Measurements from ENCODE around the gene DCN. TPM values are rescaled to one million over a fixed set of nuclear protein-coding genes. Genes with fewer than 3 reads are reported as not detected.
"Not testable (repeated sequence)": the region's sequence is repeated elsewhere in the genome, so short reads cannot be mapped to it uniquely, and the experiment has no call there.

DCN gene
- total RNA-seq, 2 donors from 2014 or later, result not detected

- not testable (repeated sequence) for H3K9me3 ChIP-seq (ENCODE audit: control insufficient read depth, low read length, poor library complexity, severe bottlenecking); H3K4me3 Mint-ChIP-seq; H3K27ac Mint-ChIP-seq; H3K27me3 Mint-ChIP-seq; H3K36me3 Mint-ChIP-seq (ENCODE audit: low read depth); H3K4me1 Mint-ChIP-seq; ATAC-seq; DNase-seq
Measured at GRCh38 chr12:91207301-91207700, 24.7 kb upstream of the DCN start.

- Mint-ChIP-seq H3K4me1 (no peaks in the 10 kb centered on the region), H3K4me3 (no peak overlapping the region), H3K36me3 (ENCODE audit: low read depth) (no peaks in the 10 kb centered on the region), H3K27me3 (no peaks in the 10 kb centered on the region), H3K27ac (no peak overlapping the region)
- DNase-seq (no peak), ATAC-seq (no peak)
- H3K9me3 ChIP-seq (ENCODE audit: control insufficient read depth, low read length, poor library complexity, severe bottlenecking), result no peaks in the 10 kb centered on the region
Measured at GRCh38 chr12:91205811-91206210, 23.2 kb upstream of the DCN start.

DNA sequence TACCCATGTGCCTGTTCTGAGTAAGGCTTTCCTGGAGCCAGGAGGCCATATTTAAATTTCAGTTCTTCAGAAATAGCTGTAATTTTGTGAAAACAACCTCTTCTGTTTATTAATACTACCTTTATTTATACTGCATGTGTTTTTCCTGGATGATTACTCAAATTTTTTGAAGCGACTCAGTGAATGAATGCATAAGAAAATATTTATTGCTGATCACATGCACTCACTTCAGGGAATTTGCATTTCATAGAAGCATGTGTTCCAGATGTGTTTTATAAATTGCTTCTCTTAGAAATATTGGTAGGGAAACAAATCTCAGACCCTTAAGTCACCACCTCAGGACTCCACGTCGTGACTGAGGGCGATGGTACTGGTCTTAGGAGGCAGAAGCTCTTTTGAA, 21.8 kb upstream of the DCN start:
- H3K36me3 Mint-ChIP-seq (ENCODE audit: low read depth), result no peaks in the 10 kb centered on the region
- H3K9me3 ChIP-seq (ENCODE audit: control insufficient read depth, low read length, poor library complexity, severe bottlenecking), result no peaks in the 10 kb centered on the region
- no peak overlapping the region for H3K27ac Mint-ChIP-seq
- no peaks in the 10 kb centered on the region for H3K27me3 Mint-ChIP-seq
- H3K4me1 Mint-ChIP-seq, result no peaks in the 10 kb centered on the region
- ATAC-seq (no peak), DNase-seq (no peak)
- no peak overlapping the region for H3K4me3 Mint-ChIP-seq

- Mint-ChIP-seq H3K27me3 (no peaks in the 10 kb centered on the region), H3K36me3 (ENCODE audit: low read depth) (no peaks in the 10 kb centered on the region), H3K4me1 (no peaks in the 10 kb centered on the region), H3K4me3 (no peak overlapping the region), H3K27ac (no peak overlapping the region)
- H3K9me3 ChIP-seq (ENCODE audit: control insufficient read depth, low read length, poor library complexity, severe bottlenecking), result no peaks in the 10 kb centered on the region
- ATAC-seq, result no peak
- DNase-seq, result no peak
Measured at GRCh38 chr12:91203610-91204009, 21.0 kb upstream of the DCN start.

DNA sequence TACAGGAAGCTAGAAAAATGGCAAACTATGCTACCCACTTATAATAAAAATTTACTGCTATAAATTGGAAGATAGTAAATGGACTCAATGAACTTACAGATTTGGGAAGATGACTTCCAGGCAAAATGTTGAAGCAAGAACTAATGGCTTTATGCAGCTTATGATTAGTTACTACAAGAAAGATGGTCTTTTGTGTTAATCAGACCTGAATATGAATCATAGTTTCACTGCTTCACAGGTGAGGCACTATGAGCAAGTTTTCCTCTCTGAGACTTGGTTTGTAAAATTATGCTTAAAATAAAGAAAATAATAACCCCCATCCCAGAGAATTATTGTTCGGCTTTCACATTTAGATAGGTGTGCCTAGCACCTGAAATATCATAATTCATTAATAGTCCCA, 19.8 kb upstream of the DCN start:
- DNase-seq (no peak), ATAC-seq (no peak)
- no peaks in the 10 kb centered on the region for H3K9me3 ChIP-seq (ENCODE audit: control insufficient read depth, low read length, poor library complexity, severe bottlenecking)
- Mint-ChIP-seq H3K27me3 (no peaks in the 10 kb centered on the region), H3K4me3 (no peak overlapping the region), H3K27ac (no peak overlapping the region), H3K4me1 (no peaks in the 10 kb centered on the region), H3K36me3 (ENCODE audit: low read depth) (no peaks in the 10 kb centered on the region)

- H3K4me3 Mint-ChIP-seq, result no peak overlapping the region
- H3K27me3 Mint-ChIP-seq, result no peaks in the 10 kb centered on the region
- no peaks in the 10 kb centered on the region for H3K36me3 Mint-ChIP-seq (ENCODE audit: low read depth)
- ATAC-seq (no peak), DNase-seq (no peak)
- no peaks in the 10 kb centered on the region for H3K4me1 Mint-ChIP-seq
- no peaks in the 10 kb centered on the region for H3K9me3 ChIP-seq (ENCODE audit: control insufficient read depth, low read length, poor library complexity, severe bottlenecking)
- no peak overlapping the region for H3K27ac Mint-ChIP-seq
Measured at GRCh38 chr12:91196436-91196835, 13.8 kb upstream of the DCN start.

- no peak for ATAC-seq
- DNase-seq, result no peak
- H3K9me3 ChIP-seq (ENCODE audit: control insufficient read depth, low read length, poor library complexity, severe bottlenecking), result no peaks in the 10 kb centered on the region
- Mint-ChIP-seq H3K36me3 (ENCODE audit: low read depth) (no peaks in the 10 kb centered on the region), H3K4me1 (no peaks in the 10 kb centered on the region), H3K27me3 (no peaks in the 10 kb centered on the region), H3K27ac (no peak overlapping the region), H3K4me3 (no peak overlapping the region)
Measured at GRCh38 chr12:91194500-91194899, 11.9 kb upstream of the DCN start.

DNA sequence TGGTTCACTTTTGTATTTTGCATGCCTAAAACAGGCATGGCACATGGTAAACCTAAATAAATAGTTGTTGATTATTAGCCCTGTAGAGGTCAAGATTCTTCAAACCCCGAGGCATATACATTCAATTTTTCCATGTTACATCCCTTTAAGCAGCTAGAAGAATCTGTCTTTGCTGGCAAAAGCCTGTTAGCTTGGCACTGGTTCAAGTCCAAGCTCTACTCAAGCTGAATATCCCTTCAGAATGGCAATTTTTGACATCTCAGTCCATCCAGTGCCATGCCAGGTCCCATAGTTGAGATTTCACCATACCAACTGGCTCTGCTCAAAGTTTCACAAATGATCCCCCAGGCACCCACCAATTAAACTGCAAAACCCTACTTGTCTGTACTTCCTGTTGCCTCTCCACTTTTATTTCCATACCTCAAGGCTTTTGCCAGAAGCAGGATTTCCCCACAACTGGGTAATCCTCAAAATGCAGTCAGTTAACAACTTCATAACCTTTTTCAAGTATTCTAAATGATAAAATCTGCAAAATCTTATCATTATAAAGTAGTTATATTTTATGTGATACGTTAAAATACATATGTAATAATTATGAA, 9.0 kb upstream of the DCN start:
- no peak overlapping the region for H3K27ac Mint-ChIP-seq
- DNase-seq (no peak), ATAC-seq (no peak)
- H3K27me3 Mint-ChIP-seq, result no peaks in the 10 kb centered on the region
- no peaks in the 10 kb centered on the region for H3K36me3 Mint-ChIP-seq (ENCODE audit: low read depth)
- no peaks in the 10 kb centered on the region for H3K9me3 ChIP-seq (ENCODE audit: control insufficient read depth, low read length, poor library complexity, severe bottlenecking)
- H3K4me1 Mint-ChIP-seq, result no peaks in the 10 kb centered on the region
- H3K4me3 Mint-ChIP-seq, result no peak overlapping the region

DNA sequence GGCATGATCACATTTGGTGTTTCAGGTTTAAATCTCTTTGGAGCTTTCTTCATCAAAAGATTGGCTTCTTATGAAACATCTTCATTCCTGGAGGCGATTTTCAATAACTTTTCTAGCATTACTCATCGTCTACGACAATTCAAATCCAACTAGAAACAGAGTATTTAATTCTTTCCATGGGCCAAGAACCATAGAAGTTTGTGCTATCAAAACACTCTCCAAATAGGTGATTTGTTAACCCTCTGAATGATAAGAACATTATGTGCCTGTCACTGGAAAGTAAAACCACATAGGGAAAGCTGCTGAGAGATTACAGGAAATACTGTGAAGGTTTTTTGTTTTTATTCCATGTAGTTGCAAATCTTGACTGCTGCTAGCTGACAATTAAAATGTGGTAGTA, 6.9 kb upstream of the DCN start:
- no peak for ATAC-seq
- H3K9me3 ChIP-seq (ENCODE audit: control insufficient read depth, low read length, poor library complexity, severe bottlenecking), result no peaks in the 10 kb centered on the region
- Mint-ChIP-seq H3K4me3 (no peak overlapping the region), H3K36me3 (ENCODE audit: low read depth) (no peaks in the 10 kb centered on the region), H3K27ac (no peak overlapping the region), H3K27me3 (no peaks in the 10 kb centered on the region), H3K4me1 (no peaks in the 10 kb centered on the region)
- DNase-seq, result no peak

GRCh38 chr12:91188778-91189177, 6.2 kb upstream of the DCN start:
- H3K4me3 Mint-ChIP-seq, result no peak overlapping the region
- peaks cover 5% of the 10 kb centered on the region for H3K27me3 Mint-ChIP-seq

DNA sequence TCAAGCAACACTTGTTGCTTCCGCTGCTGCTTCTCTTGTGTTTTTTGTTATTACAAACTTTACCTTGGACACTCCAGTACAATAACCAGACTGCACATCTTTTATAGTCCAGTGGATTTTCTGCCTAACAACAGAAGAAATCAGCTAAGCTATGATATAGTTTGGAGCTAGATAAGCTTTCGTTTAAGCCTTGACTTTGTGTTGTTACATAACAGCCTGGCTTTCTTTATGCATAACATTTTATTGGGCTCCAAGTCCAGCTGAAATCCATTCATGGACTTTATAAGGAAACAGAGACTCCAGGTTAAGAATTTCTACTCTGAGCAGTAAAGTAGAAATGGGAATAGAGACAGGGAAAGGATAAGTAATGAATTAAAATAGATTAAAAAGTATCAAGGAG, 3.5 kb upstream of the DCN start:
- DNase-seq, result no peak
- no peak for ATAC-seq
- no peaks in the 10 kb centered on the region for H3K9me3 ChIP-seq (ENCODE audit: control insufficient read depth, low read length, poor library complexity, severe bottlenecking)
- H3K36me3 Mint-ChIP-seq (ENCODE audit: low read depth), result no peaks in the 10 kb centered on the region
- H3K4me3 Mint-ChIP-seq, result no peak overlapping the region
- no peak overlapping the region for H3K27ac Mint-ChIP-seq
- H3K27me3 Mint-ChIP-seq, result peaks cover 13% of the 10 kb centered on the region
- no peaks in the 10 kb centered on the region for H3K4me1 Mint-ChIP-seq

More at GRCh38 chr12:91188778-91189177, 6.2 kb upstream of the DCN start:
- ATAC-seq, result no peak
- H3K4me1 Mint-ChIP-seq, result no peaks in the 10 kb centered on the region
- H3K9me3 ChIP-seq (ENCODE audit: control insufficient read depth, low read length, poor library complexity, severe bottlenecking), result no peaks in the 10 kb centered on the region
- DNase-seq, result no peak
- no peak overlapping the region for H3K27ac Mint-ChIP-seq
- no peaks in the 10 kb centered on the region for H3K36me3 Mint-ChIP-seq (ENCODE audit: low read depth)

- H3K4me3 Mint-ChIP-seq, result no peak overlapping the region
- H3K36me3 Mint-ChIP-seq (ENCODE audit: low read depth), result no peaks in the 10 kb centered on the region
- H3K9me3 ChIP-seq (ENCODE audit: control insufficient read depth, low read length, poor library complexity, severe bottlenecking), result no peaks in the 10 kb centered on the region
- peaks cover 13% of the 10 kb centered on the region for H3K27me3 Mint-ChIP-seq
- ATAC-seq (no peak), DNase-seq (no peak)
- no peaks in the 10 kb centered on the region for H3K4me1 Mint-ChIP-seq
- no peak overlapping the region for H3K27ac Mint-ChIP-seq
Measured at GRCh38 chr12:91185421-91185820, 2.8 kb upstream of the DCN start.

DNA sequence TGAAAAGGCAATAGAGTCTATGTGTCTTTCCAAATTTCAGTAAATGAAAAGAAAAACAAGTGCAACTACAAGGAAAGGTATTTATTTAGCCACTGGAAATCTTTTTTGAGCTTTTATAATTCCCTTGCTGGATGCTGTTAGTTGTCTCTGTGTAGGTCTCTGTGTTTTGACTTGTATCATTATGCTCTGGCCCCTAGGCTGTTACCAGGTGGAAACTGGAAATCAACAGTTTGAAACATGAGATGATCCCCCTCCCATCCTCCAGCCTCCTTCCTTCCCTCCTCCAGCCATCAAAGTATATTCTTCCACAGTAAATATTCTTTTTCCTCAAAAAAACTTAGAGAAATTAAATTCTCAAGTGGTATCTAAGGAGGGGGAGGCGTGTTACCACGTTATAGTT, 934 bp upstream of the DCN start:
- Mint-ChIP-seq H3K27ac (no peak overlapping the region), H3K27me3 (peaks cover 13% of the 10 kb centered on the region), H3K4me1 (no peaks in the 10 kb centered on the region), H3K4me3 (no peak overlapping the region), H3K36me3 (ENCODE audit: low read depth) (no peaks in the 10 kb centered on the region)
- H3K9me3 ChIP-seq (ENCODE audit: control insufficient read depth, low read length, poor library complexity, severe bottlenecking), result no peaks in the 10 kb centered on the region
- ATAC-seq, result no peak
- no peak for DNase-seq

DNA sequence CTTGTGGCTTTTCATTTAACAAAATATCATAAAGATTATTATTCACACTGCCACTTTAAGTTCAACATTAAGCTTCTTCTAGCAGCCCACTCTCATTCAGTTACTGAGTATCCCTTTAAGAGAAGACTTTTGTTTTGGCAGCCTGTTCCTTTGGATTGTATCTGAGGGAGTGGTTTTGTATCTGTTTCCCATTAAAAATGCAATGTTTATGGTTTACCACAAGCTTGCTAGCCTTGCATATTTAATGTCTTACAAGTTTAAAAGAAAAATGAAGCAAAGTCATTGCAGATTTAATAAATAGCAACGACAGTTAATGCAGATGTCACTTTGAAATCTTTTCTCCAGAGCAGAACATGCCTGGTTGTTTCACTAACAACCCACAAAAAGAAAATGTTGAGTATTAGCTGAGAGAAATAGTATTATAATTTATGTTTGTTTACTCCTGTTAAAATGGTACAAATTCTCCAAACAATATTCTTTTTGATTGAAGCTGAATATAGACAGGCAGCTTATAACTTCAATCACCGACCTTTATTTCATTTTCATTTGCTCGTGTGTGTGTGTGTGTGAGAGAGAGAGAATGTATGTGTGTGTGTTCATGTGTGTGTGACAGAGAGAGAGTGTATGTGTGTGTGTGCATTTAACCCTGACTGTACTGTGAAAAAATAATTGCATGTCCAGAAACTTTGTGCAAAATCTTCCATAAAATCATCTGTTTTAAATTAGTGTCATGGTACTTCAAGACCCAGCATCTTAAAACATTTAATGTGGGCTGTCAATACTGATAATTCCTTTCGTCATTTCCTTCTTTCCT, 1.8 kb downstream of the DCN start:
- Mint-ChIP-seq H3K4me3 (no peak overlapping the region), H3K27ac (no peak overlapping the region), H3K36me3 (ENCODE audit: low read depth) (no peaks in the 10 kb centered on the region)

More for the DNA sequence above, 1.8 kb downstream of the DCN start:
- H3K4me1 Mint-ChIP-seq, result peaks cover 4% of the 10 kb centered on the region
- H3K27me3 Mint-ChIP-seq, result peaks cover 19% of the 10 kb centered on the region
- H3K9me3 ChIP-seq (ENCODE audit: control insufficient read depth, low read length, poor library complexity, severe bottlenecking), result no peaks in the 10 kb centered on the region
- no peak for DNase-seq
- ATAC-seq, result no peak
